GF-D8 (cell line): Measurements from ENCODE around the gene GNL1.

Source experiments
- DNase-seq: peaks from one replicate; lab custom pipeline; 2025; lab: John Stamatoyannopoulos, UW

The GNL1 gene, protein sequence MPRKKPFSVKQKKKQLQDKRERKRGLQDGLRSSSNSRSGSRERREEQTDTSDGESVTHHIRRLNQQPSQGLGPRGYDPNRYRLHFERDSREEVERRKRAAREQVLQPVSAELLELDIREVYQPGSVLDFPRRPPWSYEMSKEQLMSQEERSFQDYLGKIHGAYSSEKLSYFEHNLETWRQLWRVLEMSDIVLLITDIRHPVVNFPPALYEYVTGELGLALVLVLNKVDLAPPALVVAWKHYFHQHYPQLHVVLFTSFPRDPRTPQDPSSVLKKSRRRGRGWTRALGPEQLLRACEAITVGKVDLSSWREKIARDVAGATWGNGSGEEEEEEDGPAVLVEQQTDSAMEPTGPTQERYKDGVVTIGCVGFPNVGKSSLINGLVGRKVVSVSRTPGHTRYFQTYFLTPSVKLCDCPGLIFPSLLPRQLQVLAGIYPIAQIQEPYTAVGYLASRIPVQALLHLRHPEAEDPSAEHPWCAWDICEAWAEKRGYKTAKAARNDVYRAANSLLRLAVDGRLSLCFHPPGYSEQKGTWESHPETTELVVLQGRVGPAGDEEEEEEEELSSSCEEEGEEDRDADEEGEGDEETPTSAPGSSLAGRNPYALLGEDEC

DNA sequence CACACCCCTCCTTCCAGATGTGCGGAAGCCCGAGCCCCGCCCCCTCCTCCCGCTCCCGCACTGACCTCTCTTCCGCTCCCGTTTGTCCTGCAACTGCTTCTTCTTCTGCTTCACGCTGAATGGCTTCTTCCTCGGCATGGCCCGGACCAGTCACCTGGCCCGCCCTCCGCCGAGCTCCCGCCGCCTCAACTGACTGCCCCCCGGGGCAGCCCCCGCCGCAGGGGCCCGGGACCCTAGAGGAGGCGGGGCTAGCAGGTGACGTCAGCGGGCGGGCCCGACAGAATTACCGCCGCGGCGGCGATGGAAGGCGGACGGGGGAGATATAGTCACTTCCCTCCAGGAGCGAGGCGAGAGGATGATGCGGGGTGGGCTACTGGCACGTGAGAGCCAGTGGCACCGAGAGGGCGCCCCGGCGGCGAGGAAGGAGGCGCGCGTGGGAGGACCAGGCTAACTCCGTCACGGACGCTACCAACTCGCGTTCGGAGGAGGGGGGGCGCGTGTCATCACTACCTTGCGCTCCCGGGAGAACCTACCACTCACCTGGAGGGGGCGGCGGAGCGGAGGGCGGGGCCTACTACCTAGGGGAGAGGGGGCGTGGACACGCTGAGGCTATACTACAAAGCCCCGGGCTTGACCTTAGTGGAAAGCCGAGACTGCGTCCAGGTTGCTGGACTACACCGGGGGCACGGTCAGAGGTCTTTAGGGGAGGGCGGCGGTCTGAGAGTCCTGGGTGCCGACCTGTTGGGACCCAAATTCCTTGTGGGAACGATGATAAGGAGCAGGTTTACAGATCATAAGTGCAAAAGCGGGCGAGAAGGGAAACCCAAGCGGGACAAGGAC is at the start of gene GNL1:
Gene GNL1 (minus strand): TSS at position 424 of the 840 bp plus-strand sequence. CDS start 286 bp downstream, at position 138.
- peak; percentile 50 for DNase-seq

DNA sequence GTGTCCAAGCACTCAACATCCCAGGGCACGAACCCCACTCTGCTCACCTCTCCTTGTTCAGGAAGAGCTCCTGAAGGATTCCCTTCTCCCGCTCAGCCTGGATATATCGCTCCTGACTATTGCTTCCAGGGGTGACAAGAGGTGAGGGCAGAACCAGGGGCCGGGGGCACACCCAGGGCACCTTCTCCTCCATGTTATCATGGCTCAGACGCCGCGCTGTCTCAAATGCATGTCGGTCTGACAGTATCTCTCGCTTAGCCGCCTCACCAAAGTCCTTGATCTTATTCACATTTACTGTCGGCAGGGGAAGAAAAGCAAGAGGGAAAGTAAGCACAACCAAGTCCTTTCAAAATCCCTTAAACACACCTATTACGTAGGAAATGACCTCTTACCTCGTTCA is 47.7 kb upstream of the GNL1 start:
- DNase-seq = no peak

DNA sequence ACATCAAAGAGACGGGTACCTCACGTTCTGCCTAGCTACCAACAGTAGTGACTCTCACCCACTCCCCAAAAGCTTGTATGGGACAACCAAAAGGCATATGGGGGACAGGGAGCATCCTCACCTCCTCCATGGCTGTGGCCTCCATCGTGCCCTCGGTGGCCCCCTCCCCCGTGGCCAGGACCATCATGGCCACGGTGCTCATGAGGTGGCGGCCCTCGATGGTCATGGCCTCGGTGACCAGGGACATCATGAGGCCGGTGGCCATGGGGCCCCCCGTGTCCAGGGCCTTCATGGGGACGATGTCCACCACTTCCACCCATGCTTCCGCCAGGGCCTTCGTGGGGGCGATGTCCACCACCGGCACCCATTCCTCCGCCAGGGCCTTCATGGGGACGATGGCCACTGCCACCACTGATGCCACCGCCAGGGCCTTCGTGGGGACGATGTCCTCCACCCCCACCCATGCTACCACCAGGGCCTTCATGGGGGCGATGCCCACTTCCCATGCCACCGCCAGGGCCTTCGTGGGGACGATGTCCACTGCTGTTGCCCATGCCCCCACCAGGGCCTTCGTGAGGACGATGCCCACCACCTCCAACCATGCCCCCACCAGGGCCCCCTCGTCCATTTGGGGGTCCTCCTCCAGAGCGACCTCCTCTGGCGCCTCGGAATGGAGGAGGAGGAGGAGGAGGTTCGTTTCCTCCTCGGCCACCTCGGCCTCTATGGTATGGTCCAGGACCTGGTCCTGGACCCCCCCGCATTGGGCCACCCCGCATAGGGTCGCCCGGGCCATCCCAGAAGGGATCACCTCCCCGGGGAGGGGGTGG is 45.7 kb upstream of the GNL1 start:
- no peak for DNase-seq

DNA sequence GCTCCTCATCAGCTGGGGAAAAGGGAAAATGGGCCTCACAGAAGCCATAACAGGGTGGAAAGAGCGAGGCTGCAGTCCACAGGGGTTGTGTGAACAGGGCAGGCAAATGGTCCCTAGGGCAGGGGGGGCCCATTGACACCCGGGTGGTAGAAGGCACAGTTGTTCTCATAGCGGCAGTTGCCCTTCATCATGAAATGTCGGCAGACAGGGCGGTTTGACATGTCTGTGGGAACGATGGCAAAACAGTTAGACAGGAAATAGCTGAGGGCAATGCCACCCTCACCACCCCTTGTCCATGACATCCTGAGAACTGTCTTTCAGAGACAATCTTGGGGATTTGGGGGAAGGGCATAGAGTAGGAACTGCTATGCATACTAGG is 45.1 kb upstream of the GNL1 start:
- DNase-seq = no peak

DNA sequence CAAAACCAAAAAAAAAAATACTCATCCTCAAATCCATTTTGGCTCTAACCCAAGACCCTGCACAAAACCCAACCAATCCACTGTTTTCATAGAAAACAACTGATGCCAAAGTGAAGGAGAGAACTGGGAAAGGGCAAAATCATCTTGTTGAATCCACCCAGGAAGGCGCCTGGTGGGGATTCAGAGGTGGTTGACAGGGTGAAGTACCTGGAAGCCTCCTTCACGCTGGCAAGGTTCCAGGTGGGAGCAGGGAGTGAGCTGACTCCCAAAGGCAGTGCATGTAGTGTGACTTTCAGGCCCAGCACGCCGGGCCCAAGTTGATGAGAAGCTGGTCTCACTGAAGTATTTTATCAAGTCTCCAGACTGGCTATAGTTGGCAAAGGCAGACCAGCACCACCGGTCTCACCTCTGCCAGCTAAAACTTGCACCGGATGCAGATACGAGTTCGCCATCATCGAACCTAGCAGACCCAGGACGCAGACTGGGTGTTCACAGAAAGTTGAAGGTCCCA is 44.2 kb upstream of the GNL1 start:
- no peak for DNase-seq

DNA sequence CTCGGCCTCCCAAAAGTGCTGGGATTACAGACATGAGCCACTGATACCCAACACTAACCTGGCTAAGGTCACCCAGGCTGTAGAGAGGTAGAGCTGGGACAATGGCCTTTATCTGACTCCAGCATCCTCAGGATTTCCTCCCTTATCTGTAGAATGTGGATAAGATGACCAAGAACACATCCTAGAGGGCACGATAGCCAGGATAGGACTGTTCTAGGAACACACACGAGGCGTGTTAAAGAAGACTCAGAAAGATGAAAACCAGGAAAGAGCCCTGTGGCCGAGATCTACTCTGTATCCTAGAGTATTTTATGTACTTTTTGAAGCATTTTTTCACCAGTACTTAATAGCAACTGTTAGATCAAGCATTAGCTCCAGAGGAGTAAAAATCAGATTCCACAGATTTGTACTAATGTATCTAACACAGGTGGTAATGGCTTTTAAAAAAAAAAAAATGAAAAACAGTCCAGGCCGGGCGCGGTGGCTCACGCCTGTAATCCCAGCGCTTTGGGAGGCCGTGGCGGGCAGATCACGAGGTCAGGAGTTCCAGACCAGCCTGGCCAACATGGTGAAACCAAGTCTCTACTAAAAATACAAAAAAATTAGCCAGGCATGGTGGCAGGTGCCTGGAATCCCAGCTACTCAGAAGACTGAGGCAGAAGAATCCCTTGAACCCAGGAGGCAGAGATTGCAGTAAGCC is 43.5 kb upstream of the GNL1 start:
- DNase-seq = no peak

DNA sequence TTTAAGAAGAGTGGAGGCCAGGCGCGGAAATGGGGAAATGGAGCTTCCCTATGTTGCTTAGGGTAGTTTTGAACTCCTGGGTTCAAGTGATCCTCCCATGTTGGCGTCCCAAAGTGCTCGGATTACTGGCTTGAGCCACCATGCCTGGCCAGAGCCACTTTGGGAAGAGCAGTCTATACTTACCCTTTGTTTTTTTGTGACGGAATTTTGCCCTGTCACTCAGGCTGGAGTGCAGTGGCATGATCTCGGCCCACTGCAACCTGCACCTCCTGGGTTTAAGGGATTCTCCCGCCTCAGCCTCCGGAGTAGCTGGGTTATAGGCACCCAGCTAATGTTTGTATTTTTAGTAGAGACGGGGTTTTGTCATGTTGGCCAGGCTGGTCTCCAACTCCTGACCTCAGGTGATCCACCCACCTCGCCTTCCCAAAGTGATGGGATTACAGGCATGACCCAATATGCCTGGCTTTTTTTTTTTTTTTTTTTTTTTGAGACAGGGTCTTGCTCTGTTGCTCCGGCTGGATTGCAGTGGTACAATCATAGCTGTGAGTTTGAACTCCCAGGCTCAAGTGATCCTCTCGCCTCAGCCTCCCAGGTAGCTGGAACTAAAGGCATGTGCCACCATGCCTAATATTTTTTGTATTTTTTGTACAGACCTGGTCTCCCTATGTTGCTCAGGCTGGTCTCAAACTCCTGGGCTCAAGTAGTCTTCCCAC is 42.8 kb upstream of the GNL1 start:
- DNase-seq = no peak

DNA sequence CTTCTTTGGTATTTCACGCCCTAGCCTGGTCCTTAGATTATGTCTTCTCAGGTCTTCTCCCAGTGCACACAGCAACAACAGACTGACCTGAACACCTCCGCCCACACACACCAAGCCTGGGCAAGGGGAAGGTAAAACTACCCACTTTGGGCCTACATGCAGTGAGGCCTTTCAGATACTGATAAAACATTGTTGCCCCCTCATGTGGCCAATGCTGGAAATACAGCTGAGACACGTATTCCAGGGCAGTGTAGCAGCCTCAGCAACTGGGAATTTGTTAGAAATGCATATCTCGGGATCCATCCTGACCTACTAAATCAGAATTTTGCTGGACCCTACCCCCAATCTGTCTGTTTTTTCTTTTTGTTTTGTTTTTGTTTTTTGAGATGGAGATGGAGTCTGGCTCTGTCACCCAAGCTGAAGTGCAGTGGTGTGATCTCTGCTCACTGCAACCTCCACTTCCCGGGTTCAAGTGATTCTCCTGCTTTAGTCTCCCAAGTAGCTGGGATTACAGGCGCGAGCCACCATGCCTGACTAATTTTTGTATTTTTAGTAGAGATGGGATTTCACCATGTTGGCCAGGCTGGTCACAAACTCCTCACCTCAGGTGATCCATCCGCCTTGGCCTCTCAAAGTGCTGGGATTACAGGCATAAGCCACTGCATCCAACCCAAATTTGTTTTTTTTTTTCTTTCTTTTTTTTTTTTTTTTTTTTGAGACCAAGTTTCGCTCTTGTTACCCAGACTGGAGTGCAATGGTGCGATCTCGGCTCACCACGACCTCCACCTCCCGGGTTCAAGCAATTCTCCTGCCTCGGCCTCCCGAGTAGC is 41.2 kb upstream of the GNL1 start:
- DNase-seq = peak; percentile 16

DNA sequence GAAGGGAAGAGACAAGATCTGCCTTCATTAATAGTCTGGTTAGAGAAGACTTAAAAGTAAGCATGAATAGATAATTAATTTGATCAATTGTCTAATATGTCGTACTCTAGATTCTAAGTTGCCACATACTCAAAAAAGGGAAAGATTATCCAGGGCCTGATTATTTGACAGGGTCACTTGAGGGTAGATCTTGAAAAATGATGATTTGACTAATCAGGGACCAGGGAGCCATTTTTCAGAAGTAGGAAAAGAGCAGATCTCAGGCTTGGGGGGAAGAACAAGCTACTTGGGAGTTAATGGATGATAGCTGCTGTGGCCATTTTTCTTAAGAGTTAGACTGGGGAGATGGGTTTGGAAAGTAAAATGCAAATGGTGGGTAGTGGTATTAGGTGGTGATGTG is 36.0 kb upstream of the GNL1 start:
- DNase-seq = no peak

DNA sequence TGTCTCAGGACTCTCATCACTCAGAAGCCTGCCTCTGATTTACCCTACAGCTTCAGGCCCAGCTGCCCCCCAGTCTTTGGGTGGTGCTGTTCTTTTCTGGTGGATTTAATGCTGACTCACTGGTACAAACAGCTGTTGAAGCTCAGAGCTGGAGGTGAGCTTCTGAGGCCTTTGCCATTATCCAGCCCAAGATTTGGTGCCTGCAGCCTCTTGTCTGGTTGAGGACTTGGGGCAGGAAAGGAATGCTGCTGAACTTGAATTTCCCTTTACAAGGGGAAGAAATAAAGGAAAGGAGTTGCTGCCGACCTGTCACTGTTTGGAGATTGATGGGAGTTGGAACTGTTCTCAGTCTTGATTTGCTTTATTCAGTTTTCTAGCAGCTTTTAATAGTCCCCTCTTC is 34.7 kb upstream of the GNL1 start:
- DNase-seq = no peak

DNA sequence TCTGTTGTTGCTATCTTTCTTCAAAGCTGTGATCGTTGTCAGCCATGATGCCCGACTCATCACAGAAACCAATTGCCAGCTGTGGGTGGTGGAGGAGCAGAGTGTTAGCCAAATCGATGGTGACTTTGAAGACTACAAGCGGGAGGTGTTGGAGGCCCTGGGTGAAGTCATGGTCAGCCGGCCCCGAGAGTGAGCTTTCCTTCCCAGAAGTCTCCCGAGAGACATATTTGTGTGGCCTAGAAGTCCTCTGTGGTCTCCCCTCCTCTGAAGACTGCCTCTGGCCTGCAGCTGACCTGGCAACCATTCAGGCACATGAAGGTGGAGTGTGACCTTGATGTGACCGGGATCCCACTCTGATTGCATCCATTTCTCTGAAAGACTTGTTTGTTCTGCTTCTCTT is 34.2 kb upstream of the GNL1 start:
- no peak for DNase-seq

DNA sequence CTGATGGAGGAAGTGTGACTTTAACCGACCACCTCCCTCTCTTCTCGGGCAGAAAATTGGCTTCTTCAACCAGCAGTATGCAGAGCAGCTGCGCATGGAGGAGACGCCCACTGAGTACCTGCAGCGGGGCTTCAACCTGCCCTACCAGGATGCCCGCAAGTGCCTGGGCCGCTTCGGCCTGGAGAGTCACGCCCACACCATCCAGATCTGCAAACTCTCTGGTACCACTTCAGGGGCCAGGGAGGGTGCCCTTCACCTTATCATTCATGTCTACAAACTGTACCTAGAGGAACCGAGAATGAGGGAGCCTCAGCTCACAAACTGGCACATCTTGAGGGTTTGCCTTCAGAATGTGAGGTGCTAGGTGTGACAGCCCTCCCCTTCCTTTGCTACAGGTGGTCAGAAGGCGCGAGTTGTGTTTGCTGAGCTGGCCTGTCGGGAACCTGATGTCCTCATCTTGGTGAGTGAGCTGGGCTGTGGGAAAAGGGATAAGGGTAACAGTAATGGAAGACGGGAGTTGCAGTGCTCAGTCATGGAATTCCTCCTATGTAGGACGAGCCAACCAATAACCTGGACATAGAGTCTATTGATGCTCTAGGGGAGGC is 33.6 kb upstream of the GNL1 start:
- DNase-seq = no peak

DNA sequence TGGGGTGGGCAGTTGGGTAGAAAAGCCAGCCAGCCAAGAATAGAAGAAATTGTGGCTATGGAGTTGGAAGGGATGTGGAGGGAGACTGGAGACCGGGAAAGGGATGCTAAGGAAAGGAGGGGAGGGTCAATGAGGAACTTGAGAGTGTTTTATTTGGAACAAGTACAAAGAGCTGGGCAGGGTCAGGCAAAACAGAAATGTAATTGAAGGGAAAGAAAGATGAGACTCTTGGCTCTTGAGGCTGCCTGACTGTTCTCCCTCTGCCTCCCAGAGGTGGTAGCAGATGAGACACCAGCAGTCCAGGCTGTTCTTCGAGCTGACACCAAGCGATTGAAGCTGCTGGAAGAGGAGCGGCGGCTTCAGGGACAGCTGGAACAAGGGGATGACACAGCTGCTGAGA is 27.6 kb upstream of the GNL1 start:
- no peak for DNase-seq

DNA sequence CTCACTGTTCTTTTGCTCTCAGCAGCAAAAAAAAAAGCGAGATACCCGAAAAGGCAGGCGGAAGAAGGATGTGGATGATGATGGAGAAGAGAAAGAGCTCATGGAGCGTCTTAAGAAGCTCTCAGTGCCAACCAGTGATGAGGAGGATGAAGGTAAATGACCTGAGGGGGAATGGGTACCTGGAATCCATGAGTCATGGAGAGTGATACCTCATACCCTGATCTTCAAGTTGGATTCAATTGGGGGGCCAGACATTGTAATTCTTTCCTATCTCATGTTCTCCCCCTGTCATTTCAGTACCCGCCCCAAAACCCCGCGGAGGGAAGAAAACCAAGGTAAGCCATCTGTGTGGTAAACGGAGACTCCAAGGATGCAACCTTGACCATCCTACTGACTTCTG is 21.8 kb upstream of the GNL1 start:
- no peak for DNase-seq

DNA sequence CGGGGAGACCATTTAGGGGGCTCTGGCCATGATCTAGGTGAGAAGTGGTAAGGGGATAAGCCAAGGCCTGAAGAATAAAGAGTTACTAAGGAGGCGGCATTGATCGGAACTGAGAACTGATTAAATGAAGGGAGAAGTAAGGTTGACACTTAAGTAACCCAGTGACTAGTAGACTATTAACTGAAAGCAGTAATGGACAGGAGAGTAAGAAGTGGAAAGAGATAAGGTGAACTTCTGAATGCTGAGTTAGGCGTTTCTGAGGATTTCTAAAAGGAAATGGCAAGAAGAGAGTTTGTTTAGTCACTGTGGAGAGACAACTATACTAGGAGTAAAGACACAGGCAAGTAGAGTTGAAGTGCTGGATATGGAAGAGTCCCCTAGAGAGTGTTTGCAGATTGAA is 16.8 kb upstream of the GNL1 start:
- no peak for DNase-seq

DNA sequence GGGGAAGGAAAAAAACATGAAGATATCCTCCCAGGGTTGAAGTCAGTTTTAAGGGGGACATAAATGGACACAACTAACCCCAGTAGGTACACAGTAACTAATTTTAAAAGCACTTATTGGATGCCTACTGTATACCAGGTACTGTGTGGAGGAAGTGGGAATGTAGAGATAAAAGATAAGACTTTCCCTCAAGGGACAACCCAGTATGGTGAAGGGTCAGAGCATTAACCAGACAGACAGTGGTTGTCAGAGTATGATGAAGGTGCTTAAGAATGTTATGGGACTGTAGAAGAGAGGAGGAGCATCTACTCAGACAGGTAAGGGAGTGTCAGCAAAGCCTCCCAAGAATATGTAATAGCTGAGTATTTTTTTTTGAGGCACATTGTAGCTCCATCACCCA is 15.9 kb upstream of the GNL1 start:
- DNase-seq = no peak

DNA sequence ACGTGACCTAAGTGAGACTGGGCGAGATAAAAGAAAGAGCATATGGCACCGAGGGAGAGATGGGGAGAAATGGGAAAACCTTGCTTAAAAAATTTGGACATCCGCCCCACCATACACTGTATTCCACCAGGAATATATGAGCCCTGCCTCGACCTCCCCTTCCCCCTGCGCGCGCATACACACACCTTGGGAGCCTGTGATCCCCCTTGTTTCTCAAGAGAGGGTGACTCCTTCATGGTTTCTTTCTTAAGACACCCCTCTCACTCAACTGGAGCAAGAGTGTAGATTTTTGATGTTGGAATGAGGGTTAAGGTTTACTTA is 15.4 kb upstream of the GNL1 start:
- DNase-seq = no peak

DNA sequence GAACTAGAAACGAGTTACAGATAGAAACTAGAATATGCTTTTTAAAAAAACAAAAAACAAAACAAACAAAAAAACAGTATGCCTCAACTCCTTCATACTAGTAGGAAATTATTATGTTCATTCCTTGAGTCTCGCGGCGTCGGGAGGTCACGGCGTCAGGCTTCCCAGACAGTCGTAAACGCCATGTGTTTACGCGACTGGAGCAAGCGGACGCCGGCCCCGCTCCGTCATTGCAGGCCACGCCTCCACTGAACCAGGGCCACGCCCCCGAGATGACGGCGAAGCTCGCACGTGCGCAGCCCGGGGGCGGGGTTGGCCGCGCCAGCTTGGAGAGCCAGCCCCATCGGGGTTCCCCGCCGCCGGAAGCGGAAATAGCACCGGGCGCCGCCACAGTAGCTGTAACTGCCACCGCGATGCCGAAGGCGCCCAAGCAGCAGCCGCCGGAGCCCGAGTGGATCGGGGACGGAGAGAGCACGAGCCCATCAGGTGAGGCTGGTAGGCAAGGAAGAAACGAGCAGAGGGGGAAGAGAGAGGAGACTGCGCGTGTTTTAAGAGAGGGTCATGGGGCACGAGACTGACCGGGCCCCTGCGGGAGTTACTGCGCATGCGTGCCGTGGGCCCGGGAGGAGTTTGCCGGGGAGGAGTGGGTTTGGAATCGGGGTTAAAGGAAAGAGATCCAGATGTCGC is 14.9 kb upstream of the GNL1 start, which contains the start of gene ABCF1:
Gene ABCF1 (plus strand): TSS at position 368 of the 687 bp plus-strand sequence. CDS start 46 bp downstream, at position 414.
- DNase-seq = peak; percentile 85

DNA sequence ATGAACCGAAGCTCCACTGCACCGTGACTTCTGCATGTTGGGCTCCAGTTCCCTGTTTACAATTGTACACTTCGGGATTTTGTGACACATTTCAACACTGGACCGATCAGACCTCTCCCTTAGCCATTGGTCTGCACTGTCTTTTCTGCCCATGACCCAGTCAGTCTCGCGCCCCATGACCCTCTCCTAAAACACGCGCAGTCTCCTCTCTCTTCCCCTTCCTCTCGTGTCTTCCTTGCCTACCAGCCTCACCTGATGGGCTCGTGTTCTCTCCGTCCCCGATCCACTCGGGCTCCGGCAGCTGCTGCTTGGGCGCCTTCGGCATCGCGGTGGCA is 14.4 kb upstream of the GNL1 start:
- no peak for DNase-seq
